ENCODE results near the gene TMED10.

DNA sequence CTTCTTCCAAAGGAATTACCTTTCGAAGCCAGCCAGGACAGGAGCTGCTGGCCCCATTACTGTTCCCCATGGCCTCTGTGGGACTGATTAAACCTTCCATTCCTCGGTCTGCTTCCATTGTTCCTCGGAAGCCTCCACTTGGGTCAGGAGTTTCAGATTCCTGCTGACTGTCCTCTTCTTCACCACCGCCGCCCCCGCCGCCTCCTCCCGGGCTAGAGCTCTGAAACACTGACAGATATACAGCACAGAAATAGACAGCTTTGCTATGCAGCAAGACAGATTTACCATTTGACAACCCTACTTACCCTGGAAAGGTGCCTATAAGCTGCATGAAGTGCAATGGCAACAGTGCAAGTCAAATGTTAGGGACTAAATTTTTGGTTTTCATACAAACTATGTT lies 85.2 kb downstream of the TMED10 start:
- TF ChIP-seq, protein P1, sequence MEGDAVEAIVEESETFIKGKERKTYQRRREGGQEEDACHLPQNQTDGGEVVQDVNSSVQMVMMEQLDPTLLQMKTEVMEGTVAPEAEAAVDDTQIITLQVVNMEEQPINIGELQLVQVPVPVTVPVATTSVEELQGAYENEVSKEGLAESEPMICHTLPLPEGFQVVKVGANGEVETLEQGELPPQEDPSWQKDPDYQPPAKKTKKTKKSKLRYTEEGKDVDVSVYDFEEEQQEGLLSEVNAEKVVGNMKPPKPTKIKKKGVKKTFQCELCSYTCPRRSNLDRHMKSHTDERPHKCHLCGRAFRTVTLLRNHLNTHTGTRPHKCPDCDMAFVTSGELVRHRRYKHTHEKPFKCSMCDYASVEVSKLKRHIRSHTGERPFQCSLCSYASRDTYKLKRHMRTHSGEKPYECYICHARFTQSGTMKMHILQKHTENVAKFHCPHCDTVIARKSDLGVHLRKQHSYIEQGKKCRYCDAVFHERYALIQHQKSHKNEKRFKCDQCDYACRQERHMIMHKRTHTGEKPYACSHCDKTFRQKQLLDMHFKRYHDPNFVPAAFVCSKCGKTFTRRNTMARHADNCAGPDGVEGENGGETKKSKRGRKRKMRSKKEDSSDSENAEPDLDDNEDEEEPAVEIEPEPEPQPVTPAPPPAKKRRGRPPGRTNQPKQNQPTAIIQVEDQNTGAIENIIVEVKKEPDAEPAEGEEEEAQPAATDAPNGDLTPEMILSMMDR (conservative IDR thresholded peaks at IDR 0.05): no peak
- no peak for TF ChIP-seq EZH2 (IDR thresholded peaks at IDR 0.05; ENCODE audit: low read depth)

Measured in PC-9 (cell line).